IPS-20b (cell line): ENCODE data around the gene AMHR2.

Experiments used
- H3K27ac ChIP-seq: one replicate; pipeline ENCODE4 v1.5.1; 2013; ENCODE audit warnings: low read length
- H3K27me3 ChIP-seq: 2 replicates; pipeline ENCODE4 v1.6.1; 2013; ENCODE audit warnings: mild to moderate bottlenecking, low read length, inconsistent platforms; ENCODE audit not compliant: insufficient read depth
- H3K36me3 ChIP-seq: 2 replicates; pipeline ENCODE4 v1.6.1; 2013; ENCODE audit warnings: low read depth, mild to moderate bottlenecking, inconsistent platforms, low read length, moderate library complexity; ENCODE audit not compliant: insufficient read depth
- H3K4me1 ChIP-seq: 2 replicates; pipeline ENCODE4 v1.6.1; 2013; ENCODE audit warnings: mild to moderate bottlenecking, control low read depth, inconsistent platforms, low read length, moderate library complexity; ENCODE audit not compliant: insufficient read depth
- H3K4me3 ChIP-seq: 2 replicates; pipeline ENCODE4 v1.5.1; 2013; ENCODE audit warnings: mild to moderate bottlenecking, low read length, inconsistent platforms
- H3K9ac ChIP-seq: 2 replicates; pipeline ENCODE4 v1.6.1; 2013; ENCODE audit warnings: low read depth, mild to moderate bottlenecking, inconsistent platforms, low read length, moderate library complexity
- H3K9me3 ChIP-seq: 2 replicates; pipeline ENCODE4 v1.6.1; 2013; ENCODE audit warnings: mild to moderate bottlenecking, low read depth, low read length, inconsistent platforms; ENCODE audit not compliant: insufficient read depth

Gene AMHR2

DNA sequence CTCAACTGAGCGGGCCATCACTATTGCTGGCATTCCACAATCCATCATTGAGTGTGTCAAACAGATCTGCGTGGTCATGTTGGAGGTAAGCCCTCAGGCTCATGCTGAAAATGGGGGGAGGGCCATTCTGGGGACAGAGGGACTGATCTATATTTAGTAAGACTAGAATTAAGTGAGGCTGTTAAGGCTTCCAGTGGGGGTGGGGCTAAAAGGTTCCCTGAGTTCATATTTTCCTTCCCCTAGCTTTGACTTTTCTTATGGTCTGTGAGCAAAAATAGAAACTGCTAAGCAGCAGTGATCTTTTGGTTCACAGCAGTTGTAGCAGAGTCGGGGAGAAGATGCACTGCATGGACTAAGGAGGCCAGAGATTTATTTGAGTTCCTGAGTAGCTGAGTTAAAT is 37.4 kb downstream of the AMHR2 start:
- Histone ChIP-seq H3K27me3 (no peaks in the 10 kb centered on the region), H3K9me3 (no peaks in the 10 kb centered on the region), H3K36me3 (peaks cover 100% of the 10 kb centered on the region), H3K27ac (no peak overlapping the region), H3K4me3 (no peak overlapping the region), H3K4me1 (peaks cover 8% of the 10 kb centered on the region; the same call in 1 of the 2 replicates), H3K9ac (no peak overlapping the region)

DNA sequence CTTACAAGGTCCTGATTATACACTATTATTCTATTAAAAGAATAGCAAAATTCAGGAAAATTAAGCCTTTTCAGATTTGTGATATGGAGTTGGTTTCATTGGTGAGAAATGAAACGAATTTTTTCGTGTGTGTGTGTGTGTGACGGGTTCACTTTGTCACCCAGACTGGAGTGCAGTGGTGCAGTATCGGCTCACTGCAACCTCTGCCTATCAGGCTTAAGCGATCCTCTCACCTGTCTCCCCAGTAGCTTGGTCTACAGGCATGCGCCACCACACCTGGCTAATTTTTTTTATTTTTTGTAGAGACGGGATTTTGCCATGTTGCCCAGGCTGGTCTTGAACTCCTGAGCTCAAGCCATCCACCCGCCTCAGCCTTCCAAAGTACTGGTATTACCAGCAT is 37.9 kb downstream of the AMHR2 start:
- H3K36me3 ChIP-seq, result peaks cover 100% of the 10 kb centered on the region
- no peaks in the 10 kb centered on the region for H3K27me3 ChIP-seq
- no peak overlapping the region for H3K9ac ChIP-seq
- H3K9me3 ChIP-seq, result no peaks in the 10 kb centered on the region
- no peak overlapping the region for H3K4me3 ChIP-seq
- H3K4me1 ChIP-seq, result peaks cover 8% of the 10 kb centered on the region; the same call in 1 of the 2 replicates
- no peak overlapping the region for H3K27ac ChIP-seq

DNA sequence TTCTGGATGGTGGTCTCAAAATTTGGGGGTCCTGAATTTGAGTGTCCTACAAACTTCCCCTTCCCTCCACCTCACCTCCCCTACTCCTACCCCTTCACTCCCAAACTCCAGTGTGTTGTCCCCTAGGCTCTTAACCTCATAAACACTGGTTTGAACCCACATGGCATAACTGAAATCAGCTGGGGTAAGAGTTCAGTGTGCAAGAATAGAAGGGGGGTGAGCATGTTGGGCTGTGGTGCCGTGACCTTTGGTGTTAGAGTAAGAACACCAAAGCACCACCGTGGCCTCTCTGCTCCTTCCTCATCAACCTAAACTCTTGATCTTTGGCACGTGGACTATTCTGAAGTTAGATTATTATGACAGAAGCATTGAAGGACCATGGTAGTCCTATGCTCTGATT is 39.3 kb downstream of the AMHR2 start:
- Histone ChIP-seq H3K27ac (no peak overlapping the region), H3K4me3 (no peak overlapping the region)

DNA sequence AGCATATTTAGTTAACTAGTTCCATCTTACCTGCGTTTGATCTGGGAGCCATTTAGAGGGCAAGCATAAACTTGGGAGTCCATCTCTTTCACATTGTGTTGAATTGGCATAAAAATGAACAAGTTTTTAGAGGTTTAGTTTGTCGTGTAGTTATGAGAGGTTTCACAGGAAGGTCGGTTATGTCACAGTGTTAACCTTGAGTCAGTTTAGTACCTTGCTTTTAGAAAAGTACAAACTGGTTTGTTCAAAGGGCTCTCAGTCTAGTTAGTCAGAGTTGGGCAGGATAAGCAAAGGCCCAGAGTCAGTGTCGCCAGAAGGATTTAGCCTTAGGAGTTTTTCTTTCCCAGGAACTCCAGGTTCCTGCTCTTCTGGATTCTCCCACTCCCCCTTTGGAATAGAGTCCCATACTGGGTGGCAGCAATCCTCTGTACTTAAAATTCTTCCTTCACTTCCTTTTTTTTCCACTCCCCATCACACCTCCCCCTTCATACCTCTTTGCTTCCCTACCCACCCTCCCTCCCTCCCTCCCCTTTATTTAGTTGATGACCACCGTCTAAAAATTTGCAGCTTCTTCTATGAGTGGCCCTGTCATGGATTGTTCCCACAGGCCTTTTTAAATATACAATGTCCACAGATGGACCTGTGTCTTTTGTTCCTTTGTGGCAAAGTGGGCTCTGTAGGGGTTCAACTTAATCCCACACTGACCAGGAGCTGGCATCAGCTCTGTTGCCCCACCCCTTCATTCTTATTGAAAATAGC is 40.3 kb downstream of the AMHR2 start:
- Histone ChIP-seq H3K4me1 (peaks cover 8% of the 10 kb centered on the region; the same call in 1 of the 2 replicates), H3K9me3 (no peaks in the 10 kb centered on the region), H3K27me3 (no peaks in the 10 kb centered on the region), H3K9ac (no peak overlapping the region), H3K27ac (no peak overlapping the region), H3K36me3 (peaks cover 100% of the 10 kb centered on the region), H3K4me3 (no peak overlapping the region)

More for the DNA sequence above, 39.3 kb downstream of the AMHR2 start:
- Histone ChIP-seq H3K36me3 (peaks cover 100% of the 10 kb centered on the region), H3K9ac (no peak overlapping the region), H3K27me3 (no peaks in the 10 kb centered on the region), H3K4me1 (peaks cover 8% of the 10 kb centered on the region; the same call in 1 of the 2 replicates), H3K9me3 (no peaks in the 10 kb centered on the region)

DNA sequence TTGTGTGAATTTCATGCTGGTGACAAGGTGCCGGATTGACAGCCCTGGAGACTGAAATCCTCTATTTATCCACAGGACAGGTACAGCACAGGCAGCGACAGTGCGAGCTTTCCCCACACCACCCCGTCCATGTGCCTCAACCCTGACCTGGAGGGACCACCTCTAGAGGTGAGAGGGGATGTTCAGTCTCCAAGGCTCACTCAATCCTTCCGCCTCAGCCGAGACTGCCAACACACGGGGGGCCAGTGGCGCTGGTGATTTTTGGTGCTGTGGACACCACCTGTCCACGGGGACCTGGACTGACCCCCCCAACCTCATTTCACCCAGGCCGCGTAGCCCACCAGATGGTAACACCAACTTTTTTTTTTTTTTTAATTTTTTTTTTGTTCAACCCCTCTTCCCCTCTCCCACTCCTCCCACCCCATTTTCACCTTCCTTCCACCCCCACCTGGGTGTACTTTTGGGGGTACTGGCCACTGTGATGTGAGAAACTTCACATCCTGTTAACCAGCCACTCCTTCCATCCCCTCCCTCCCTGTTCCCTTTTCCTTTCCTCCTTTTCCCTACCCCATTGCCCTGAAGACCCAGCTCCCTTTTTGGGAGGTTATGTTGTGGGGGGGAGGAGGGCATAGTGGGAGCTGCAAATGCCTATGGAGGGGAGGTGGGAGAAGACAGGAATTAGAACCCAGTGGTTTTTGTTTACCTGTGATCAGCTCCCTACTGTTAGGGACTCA is 41.2 kb downstream of the AMHR2 start:
- no peak overlapping the region for H3K27ac ChIP-seq
- no peak overlapping the region for H3K9ac ChIP-seq
- no peak overlapping the region for H3K4me3 ChIP-seq

DNA sequence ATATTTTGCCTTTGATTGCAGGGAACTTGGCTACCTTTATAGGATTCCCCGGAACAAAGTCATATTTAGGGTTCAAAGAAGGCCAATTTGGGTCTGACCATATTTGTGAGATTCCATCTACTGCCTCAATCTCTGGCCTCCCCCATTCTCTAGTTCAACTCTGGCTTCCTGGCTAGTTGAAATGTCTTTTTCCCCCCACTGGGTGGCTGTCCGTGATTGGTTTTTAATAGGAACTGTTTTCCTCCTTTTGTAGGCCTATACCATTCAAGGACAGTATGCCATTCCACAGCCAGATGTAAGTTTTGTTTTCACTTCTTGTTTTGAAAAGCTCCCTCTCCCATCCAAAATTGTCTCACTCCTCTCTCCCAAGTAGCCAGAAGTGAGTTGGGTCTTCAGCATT is 42.0 kb downstream of the AMHR2 start:
- no peak overlapping the region for H3K27ac ChIP-seq

More for the DNA sequence above, 41.2 kb downstream of the AMHR2 start:
- H3K36me3 ChIP-seq, result peaks cover 100% of the 10 kb centered on the region
- peaks cover 8% of the 10 kb centered on the region; the same call in 1 of the 2 replicates for H3K4me1 ChIP-seq
- no peaks in the 10 kb centered on the region for H3K27me3 ChIP-seq
- H3K9me3 ChIP-seq, result no peaks in the 10 kb centered on the region

DNA sequence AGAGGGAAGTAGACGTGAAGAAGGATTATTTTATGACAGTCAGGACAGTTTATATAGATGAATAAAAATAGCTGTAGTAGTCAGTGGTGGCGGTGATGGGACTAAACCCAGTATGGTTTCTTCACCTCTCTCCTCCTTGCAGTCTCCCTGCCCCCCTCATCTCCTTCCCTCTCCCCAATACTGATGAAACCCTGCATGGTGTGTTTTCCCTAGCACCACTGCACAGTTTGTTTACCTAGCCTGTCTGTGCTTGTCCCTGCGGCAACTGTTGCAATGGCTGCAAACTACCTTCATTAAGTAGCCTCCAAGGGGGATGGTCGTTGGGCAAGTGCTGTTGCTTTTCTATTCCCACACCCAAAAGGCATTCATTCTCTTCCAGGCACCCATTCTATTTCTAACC is 43.0 kb downstream of the AMHR2 start:
- Histone ChIP-seq H3K27ac (no peak overlapping the region), H3K27me3 (no peaks in the 10 kb centered on the region), H3K4me3 (no peak overlapping the region), H3K9me3 (no peaks in the 10 kb centered on the region), H3K36me3 (peaks cover 99% of the 10 kb centered on the region), H3K4me1 (peaks cover 6% of the 10 kb centered on the region; the same call in 1 of the 2 replicates), H3K9ac (no peak overlapping the region)

More for the DNA sequence above, 42.0 kb downstream of the AMHR2 start:
- Histone ChIP-seq H3K4me1 (peaks cover 8% of the 10 kb centered on the region; the same call in 1 of the 2 replicates), H3K9me3 (no peaks in the 10 kb centered on the region), H3K36me3 (peaks cover 100% of the 10 kb centered on the region), H3K9ac (no peak overlapping the region), H3K27me3 (no peaks in the 10 kb centered on the region), H3K4me3 (no peak overlapping the region)

DNA sequence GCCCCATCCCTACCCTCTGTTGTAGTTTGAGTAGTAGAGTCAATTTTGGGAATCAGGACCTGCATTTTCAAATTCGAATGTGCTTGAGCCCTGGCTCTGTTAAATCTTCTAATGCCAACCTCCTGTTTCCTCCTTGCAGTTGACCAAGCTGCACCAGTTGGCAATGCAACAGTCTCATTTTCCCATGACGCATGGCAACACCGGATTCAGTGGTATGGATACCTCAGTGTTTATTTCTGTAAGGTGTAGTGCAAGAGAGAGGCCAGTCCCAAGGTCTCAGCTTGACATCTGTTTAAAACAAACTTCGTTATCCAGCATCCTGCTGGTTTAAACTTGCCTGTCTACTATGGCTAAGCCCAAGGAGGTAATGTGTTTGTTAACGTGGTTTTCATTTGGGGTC is 43.4 kb downstream of the AMHR2 start:
- no peaks in the 10 kb centered on the region for H3K27me3 ChIP-seq
- no peaks in the 10 kb centered on the region for H3K9me3 ChIP-seq
- no peak overlapping the region for H3K9ac ChIP-seq
- peaks cover 99% of the 10 kb centered on the region for H3K36me3 ChIP-seq
- no peak overlapping the region for H3K27ac ChIP-seq
- H3K4me1 ChIP-seq, result peaks cover 6% of the 10 kb centered on the region; the same call in 1 of the 2 replicates
- H3K4me3 ChIP-seq, result no peak overlapping the region

DNA sequence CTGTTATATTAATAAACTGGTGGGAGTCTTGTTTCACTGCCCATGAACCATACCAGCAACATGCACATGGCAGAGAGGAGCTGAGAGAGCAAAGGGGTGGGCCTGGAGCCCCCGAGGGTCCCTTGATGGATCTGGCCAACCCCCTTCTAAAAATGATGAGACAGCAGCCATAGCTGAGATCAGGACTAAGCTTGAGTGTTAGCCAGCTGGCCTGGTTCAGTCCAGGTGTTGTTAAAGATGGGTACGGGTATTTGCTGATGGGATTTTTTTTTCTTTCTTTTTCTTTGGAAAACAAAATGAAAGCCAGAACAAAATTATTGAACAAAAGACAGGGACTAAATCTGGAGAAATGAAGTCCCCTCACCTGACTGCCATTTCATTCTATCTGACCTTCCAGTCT is 44.2 kb downstream of the AMHR2 start:
- H3K9ac ChIP-seq, result no peak overlapping the region
- H3K9me3 ChIP-seq, result no peaks in the 10 kb centered on the region
- no peak overlapping the region for H3K27ac ChIP-seq
- H3K36me3 ChIP-seq, result peaks cover 99% of the 10 kb centered on the region
- peaks cover 6% of the 10 kb centered on the region; the same call in 1 of the 2 replicates for H3K4me1 ChIP-seq
- no peak overlapping the region for H3K4me3 ChIP-seq
- no peaks in the 10 kb centered on the region for H3K27me3 ChIP-seq

DNA sequence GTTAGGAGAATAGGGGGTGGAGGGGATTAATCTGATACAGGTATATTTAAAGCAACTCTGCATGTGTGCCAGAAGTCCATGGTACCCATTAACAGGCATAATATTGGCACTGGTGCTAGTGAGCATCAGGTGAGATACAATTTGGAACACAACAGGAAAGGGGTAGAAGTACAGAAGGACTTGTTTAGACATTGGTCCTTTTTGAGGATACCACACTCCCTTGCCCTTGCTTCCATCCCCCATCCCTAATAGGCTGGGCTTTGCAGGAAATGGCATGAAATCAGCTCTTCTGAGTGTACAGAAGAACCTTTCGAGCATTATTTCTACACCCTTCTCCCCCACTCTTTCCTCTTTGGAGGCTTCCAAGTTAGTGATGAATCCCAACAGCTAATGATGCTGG is 44.6 kb downstream of the AMHR2 start:
- H3K36me3 ChIP-seq, result peaks cover 99% of the 10 kb centered on the region
- H3K4me3 ChIP-seq, result no peak overlapping the region
- no peak overlapping the region for H3K9ac ChIP-seq
- H3K9me3 ChIP-seq, result no peaks in the 10 kb centered on the region
- H3K27me3 ChIP-seq, result no peaks in the 10 kb centered on the region
- H3K27ac ChIP-seq, result no peak overlapping the region
- peaks cover 6% of the 10 kb centered on the region; the same call in 1 of the 2 replicates for H3K4me1 ChIP-seq

DNA sequence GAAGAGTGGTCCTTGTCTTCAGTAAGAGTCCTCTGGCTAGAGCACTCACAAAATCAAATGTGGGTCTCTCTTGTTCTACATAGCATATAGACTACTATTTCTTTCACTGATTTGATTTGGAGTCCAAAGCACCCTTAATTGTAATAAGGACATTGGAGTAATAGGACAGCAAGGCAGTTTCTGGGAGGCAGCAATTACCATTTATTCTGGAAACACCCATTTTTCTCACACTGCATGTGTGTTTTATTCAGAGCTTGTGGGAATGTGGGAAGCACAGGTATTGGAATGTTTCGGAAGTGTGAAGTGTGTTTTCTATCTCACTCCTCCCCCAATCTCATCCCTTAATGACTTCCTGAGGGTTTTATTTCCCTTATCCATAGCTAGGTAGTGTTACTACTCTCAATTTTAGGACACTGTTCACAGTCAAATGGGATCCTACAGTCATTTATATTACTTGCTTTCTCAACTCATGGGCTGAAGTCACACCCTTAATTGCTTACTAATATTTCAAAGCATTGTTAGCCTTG is 48.5 kb downstream of the AMHR2 start:
- Histone ChIP-seq H3K27ac (no peak overlapping the region), H3K4me1 (peaks cover 2% of the 10 kb centered on the region; the same call in 1 of the 2 replicates), H3K9me3 (no peaks in the 10 kb centered on the region), H3K36me3 (peaks cover 99% of the 10 kb centered on the region), H3K4me3 (no peak overlapping the region), H3K27me3 (no peaks in the 10 kb centered on the region), H3K9ac (no peak overlapping the region)
